GM21825 (cell line): Measurements from ENCODE around the gene SLC35D2.

Source experiments
- ATAC-seq: cut with Tn5 transposase; IDR thresholded peaks from one replicate; pipeline ENCODE4 v1.9.1; 2021; ENCODE audit warnings: mild to moderate bottlenecking, moderate library complexity; ENCODE audit not compliant: unreplicated experiment

Gene SLC35D2

DNA sequence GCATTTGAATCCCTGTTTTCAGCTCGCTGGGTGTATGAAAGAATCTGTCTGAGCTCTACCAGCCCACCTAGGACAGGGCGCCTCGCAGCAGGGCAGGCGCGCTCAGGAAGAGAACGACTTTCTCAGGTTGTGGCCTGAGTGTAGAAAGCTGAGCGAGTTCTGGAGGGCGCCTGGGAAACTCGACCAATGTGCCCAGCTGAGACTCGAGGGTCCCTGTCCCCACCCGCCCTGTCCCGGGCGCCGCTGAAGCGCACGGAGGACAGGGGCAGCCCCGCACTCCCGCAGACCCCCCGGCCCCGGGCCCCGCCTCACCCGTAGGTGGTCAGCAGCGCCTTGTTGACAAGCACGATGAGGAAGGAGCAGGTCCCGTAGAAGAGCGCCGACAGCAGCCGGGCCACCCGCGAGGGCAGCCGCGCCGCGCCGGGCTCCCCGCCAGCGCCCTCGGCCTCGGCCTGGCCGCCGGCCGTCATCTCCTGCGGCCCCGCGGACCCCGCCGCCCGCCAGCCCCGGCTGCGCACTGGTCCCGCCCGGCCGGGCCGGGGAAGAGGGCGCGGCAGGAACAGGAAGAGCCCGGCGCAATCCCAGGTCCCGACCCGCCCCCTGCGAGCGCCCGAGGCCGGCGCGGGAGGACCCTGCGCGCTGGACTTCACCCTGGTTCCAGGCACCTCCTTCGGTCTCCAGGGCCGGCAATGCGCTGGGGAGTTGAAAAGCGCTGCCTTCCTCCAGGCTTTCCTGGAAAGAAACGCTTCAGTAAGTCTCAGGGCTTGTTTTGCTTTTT, at the start of gene SLC35D2:
SLC35D2 (minus strand) TSS at position 547 of the 778 bp plus-strand sequence; CDS start at position 470, 77 bp downstream.
- no peak for ATAC-seq

DNA sequence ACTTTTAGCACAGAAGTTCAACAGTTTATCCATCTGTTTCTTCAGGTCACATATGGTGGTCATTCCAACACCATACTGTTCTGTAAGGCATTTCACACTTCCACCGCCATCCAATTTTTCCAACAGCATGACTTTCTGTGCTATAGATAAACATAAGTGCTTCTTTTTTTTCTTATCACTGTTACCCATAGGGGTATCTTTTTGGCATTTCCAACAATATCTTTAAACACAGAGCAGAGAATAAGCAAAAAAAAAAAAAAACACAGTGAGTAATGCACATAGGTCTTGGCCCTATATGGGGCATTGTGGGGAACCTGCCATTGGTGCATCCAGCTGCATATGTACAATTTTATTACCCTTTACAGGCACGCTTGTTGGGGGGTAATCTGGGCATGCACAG, 46.9 kb upstream of the SLC35D2 start:
- ATAC-seq = no peak

DNA sequence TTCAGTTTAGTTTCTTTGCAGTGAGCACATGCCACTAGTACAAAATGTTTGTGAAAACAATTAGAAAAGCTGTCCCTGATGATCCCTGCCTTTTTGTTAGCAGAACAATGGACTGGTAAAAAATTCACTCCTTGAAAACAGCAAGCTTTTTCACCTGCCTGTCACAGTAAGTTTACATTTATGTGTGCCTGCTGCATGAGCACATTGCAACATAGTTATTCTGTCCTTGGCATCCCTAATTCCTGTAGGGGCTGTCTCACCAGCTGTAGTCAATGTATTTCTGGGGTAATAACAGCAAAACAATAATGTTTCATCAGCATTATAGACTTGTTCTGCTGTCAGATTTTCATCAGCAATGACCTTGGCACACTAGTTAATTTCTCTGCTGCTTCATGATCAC, 46.2 kb upstream of the SLC35D2 start:
- ATAC-seq = no peak

GRCh38 chr9:96425500-96426169, 42.1 kb upstream of the SLC35D2 start:
- no peak for ATAC-seq

DNA sequence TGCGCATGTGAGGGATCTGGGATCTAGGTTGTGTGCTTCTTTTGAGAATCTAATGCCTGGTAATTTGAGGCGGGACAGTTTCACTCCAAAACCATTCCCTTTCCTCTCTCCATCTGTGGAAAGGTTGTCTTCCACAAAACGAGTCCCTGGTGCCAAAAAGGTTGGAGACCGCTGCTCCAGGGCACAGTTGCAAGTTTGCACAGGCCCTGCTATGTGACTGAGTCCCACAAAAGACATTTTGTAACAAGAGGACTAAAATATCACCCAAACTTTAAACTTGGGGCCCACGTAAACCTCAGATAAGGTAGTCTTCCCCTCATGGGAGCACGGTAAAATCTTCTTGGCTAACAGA, 40.5 kb upstream of the SLC35D2 start:
- ATAC-seq = no peak

- ATAC-seq = no peak
These were observed 39.9 kb upstream of the SLC35D2 start for GRCh38 chr9:96423322-96423984.

DNA sequence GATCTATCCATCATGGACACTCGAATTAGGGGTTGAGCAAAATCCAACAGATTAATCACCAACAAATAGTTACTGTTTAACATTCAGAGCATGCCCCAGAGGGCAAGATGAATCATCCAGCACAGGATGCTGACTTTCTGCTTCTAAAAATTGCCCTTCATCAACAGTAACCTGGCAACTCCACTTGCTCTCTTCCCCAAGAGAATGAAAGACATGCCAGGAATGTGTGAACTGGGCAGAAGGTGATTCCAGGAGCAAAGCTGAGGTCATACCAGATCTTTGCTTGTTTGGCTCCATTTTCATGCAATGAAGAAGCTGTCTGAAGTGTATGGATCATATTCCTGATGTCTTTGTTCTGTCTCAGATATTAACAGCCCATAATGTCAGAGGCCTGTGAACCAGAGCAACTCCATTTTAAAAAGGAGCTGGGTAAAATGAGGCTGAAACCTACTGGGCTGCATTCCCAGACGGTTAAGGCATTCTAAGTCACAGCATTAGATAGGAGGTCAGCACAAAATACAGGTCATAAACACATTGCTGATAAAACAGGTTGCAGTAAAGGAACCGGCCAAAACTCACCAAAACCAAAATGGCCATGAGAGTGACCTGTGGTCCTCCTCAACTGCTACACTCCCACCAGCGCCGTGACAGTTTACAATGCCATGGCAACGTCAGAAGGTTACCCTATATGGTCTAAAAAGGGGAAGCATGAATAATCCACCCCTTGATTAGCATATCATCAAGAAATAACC, 37.1 kb upstream of the SLC35D2 start:
- peak; percentile 16 for ATAC-seq

GRCh38 chr9:96419691-96419969, 36.1 kb upstream of the SLC35D2 start:
- no peak for ATAC-seq

GRCh38 chr9:96418920-96419690, 35.6 kb upstream of the SLC35D2 start:
- peak; percentile 36 for ATAC-seq

- ATAC-seq = peak; percentile 62
These were observed 34.8 kb upstream of the SLC35D2 start, which contains the start of gene ZNF367 for GRCh38 chr9:96418083-96418919. ZNF367 (minus strand) TSS chr9:96418370; CDS start chr9:96418032, 338 bp downstream.

GRCh38 chr9:96417661-96418082, 34.2 kb upstream of the SLC35D2 start:
- ATAC-seq = no peak

GRCh38 chr9:96417051-96417586, 33.6 kb upstream of the SLC35D2 start:
- peak; percentile 19 for ATAC-seq

DNA sequence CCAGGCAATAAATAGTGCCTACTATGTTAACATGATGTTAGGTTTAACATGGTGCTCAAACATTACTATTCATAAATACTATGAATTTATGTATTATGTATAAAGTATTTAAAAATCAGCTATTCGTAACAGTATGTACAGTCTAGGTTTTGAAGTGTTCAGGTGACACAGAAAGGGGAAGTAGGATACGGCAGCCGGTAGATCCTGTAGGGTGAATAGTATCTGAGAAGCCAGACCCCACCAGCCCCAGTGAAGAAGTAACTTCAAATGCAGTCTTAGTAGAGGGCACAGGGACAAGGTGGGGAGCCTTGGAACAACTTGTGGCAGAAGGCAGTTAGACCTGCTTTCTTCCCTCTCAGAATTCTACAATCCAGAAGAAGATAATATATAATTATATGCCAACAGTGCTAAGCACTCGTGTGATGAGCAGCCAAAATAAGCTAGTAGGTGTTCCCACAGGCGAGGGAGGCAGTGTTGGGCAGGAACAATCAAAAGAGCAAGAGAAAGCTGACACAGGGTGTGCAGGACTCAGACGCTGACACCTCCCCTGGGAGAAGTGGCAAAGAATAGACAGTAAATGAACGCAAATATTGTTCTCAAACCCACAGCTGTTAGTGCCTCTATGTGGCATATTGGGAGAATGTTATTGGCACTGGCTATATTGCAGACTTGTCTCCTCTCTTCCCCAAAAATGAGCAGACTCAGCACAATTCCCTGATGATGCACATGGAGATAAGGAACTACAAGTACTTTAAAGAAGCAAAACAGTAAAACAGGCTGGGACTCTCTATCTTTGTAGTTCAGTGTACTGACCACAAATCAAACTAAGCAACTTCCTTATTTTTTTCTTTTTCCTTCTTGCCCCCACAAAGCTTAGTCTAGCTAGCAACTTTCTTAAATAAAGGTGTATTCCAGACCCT, 30.1 kb upstream of the SLC35D2 start:
- ATAC-seq = no peak

GRCh38 chr9:96412174-96412913, 28.8 kb upstream of the SLC35D2 start:
- ATAC-seq = no peak

GRCh38 chr9:96411129-96411838, 27.8 kb upstream of the SLC35D2 start:
- no peak for ATAC-seq

GRCh38 chr9:96408409-96409280, 25.1 kb upstream of the SLC35D2 start:
- no peak for ATAC-seq
